Subcutaneous abdominal adipose tissue (tissue), 5 donors: Measurements from ENCODE around the gene PDIA5.

Experiments
- H3K27ac ChIP-seq: one replicate; pipeline ENCODE4 v1.7.0; 2013; ENCODE audit warnings: low read depth, mild to moderate bottlenecking, inconsistent platforms, low read length, moderate library complexity
- H3K27me3 ChIP-seq, 5 donors: one replicate each; pipeline ENCODE4 v1.7.0; 2013; ENCODE audit warnings: low read length in 5 of 5, inconsistent platforms in 1 of 5; ENCODE audit not compliant: control insufficient read depth in 5 of 5, insufficient read depth in 4 of 5
- H3K36me3 ChIP-seq, 5 donors: one replicate each; pipeline ENCODE4 v1.7.0; 2013; ENCODE audit warnings: low read length in 5 of 5; ENCODE audit not compliant: control insufficient read depth in 5 of 5, insufficient read depth in 5 of 5
- H3K4me1 ChIP-seq, 5 donors: one replicate each; pipeline ENCODE4 v1.7.0; 2013; ENCODE audit warnings: low read length in 5 of 5, mild to moderate bottlenecking in 3 of 5, moderate library complexity in 1 of 5; ENCODE audit not compliant: control insufficient read depth in 5 of 5, insufficient read depth in 5 of 5
- H3K4me3 ChIP-seq, 5 donors: one replicate each; pipeline ENCODE4 v1.7.0; 2013; ENCODE audit warnings: low read length in 5 of 5, low read depth in 1 of 5
- H3K9ac ChIP-seq, 5 donors: one replicate each; pipeline ENCODE4 v1.7.0; 2013; ENCODE audit warnings: low read length in 5 of 5, mild to moderate bottlenecking in 4 of 5, moderate library complexity in 3 of 5
- H3K9me3 ChIP-seq, 5 donors: one replicate each; pipeline ENCODE4 v1.7.0; 2013; ENCODE audit warnings: low read length in 5 of 5; ENCODE audit not compliant: control insufficient read depth in 5 of 5
- donor health status: healthy.
- donor health status: healthy.
- donor health status: healthy.
- donor health status: healthy.
- donor health status: healthy.

Gene PDIA5

GRCh38 chr3:123026565-123027291, 40.1 kb upstream of the PDIA5 start:
- Histone ChIP-seq H3K4me3 (peak overlapping the region in 4 of 5 donors; percentile 54 to 68 (median 64)), H3K9me3 (no peaks in the 10 kb centered on the region), H3K9ac (peak overlapping the region in 1 of 5 donors; percentile 37), H3K4me1 (peaks cover 0 to 27% (median 25%) of the 10 kb centered on the region in 5 donors), H3K27me3 (peaks cover 12 to 53% (median 30%) of the 10 kb centered on the region in 5 donors), H3K36me3 (no peaks in the 10 kb centered on the region), H3K27ac (no peak overlapping the region)

GRCh38 chr3:123027292-123028232, 39.3 kb upstream of the PDIA5 start, which contains the start of gene SEMA5B:
TSS of gene SEMA5B (minus strand) at chr3:123027763. CDS start at chr3:122961263, 66,500 bp downstream.
- Histone ChIP-seq H3K27me3 (peaks cover 12 to 58% (median 30%) of the 10 kb centered on the region in 5 donors), H3K36me3 (no peaks in the 10 kb centered on the region), H3K9me3 (no peaks in the 10 kb centered on the region), H3K4me3 (peak within 1 kb of the TSS; percentile 54 to 77 (median 65)), H3K27ac (no peak within 1 kb of the TSS), H3K4me1 (peaks cover 0 to 27% (median 25%) of the 10 kb centered on the region in 5 donors), H3K9ac (peak within 1 kb of the TSS in 4 of 5 donors; percentile 24 to 71 (median 60))

- H3K9me3 ChIP-seq: no peaks in the 10 kb centered on the region
- H3K4me3 ChIP-seq: peak overlapping the region; percentile 54 to 77 (median 65)
- no peaks in the 10 kb centered on the region for H3K36me3 ChIP-seq
- H3K27me3 ChIP-seq: peaks cover 12 to 58% (median 30%) of the 10 kb centered on the region in 5 donors
- peaks cover 0 to 27% (median 25%) of the 10 kb centered on the region in 5 donors for H3K4me1 ChIP-seq
- H3K9ac ChIP-seq: peak overlapping the region in 4 of 5 donors; percentile 24 to 71 (median 60)
- no peak overlapping the region for H3K27ac ChIP-seq
These were observed 38.5 kb upstream of the PDIA5 start for GRCh38 chr3:123028233-123028828.

GRCh38 chr3:123031051-123031450, 35.8 kb upstream of the PDIA5 start:
- peaks cover 9 to 54% (median 24%) of the 10 kb centered on the region in 5 donors for H3K27me3 ChIP-seq
- H3K27ac ChIP-seq: no peak overlapping the region
- H3K36me3 ChIP-seq: no peaks in the 10 kb centered on the region
- no peak overlapping the region for H3K4me3 ChIP-seq
- no peaks in the 10 kb centered on the region for H3K9me3 ChIP-seq
- no peak overlapping the region for H3K9ac ChIP-seq
- H3K4me1 ChIP-seq: peaks cover 0 to 24% (median 22%) of the 10 kb centered on the region in 5 donors

- Histone ChIP-seq H3K9me3 (no peaks in the 10 kb centered on the region), H3K27me3 (peaks cover 5 to 46% (median 17%) of the 10 kb centered on the region in 5 donors), H3K4me1 (peaks cover 0 to 16% (median 15%) of the 10 kb centered on the region in 5 donors), H3K27ac (no peak overlapping the region), H3K9ac (no peak overlapping the region), H3K4me3 (no peak overlapping the region), H3K36me3 (no peaks in the 10 kb centered on the region)
These were observed 34.8 kb upstream of the PDIA5 start for GRCh38 chr3:123032057-123032456.

GRCh38 chr3:123034120-123034519, 32.7 kb upstream of the PDIA5 start:
- Histone ChIP-seq H3K4me1 (peaks cover 0 to 3% (median 0%) of the 10 kb centered on the region in 5 donors), H3K9me3 (no peaks in the 10 kb centered on the region), H3K4me3 (no peak overlapping the region), H3K27me3 (peaks cover 3 to 31% (median 8%) of the 10 kb centered on the region in 5 donors), H3K9ac (no peak overlapping the region), H3K27ac (no peak overlapping the region), H3K36me3 (no peaks in the 10 kb centered on the region)

GRCh38 chr3:123034996-123035395, 31.8 kb upstream of the PDIA5 start:
- no peaks in the 10 kb centered on the region for H3K36me3 ChIP-seq
- peaks cover 3 to 24% (median 5%) of the 10 kb centered on the region in 5 donors for H3K27me3 ChIP-seq
- H3K9ac ChIP-seq: no peak overlapping the region
- no peaks in the 10 kb centered on the region for H3K9me3 ChIP-seq
- H3K4me1 ChIP-seq: peaks cover 0 to 3% (median 0%) of the 10 kb centered on the region in 5 donors
- no peak overlapping the region for H3K4me3 ChIP-seq
- H3K27ac ChIP-seq: no peak overlapping the region

- Histone ChIP-seq H3K36me3 (no peaks in the 10 kb centered on the region), H3K27me3 (peaks cover 0 to 9% (median 3%) of the 10 kb centered on the region in 5 donors), H3K4me1 (peaks cover 0 to 3% (median 0%) of the 10 kb centered on the region in 5 donors), H3K4me3 (no peak overlapping the region), H3K27ac (no peak overlapping the region), H3K9ac (no peak overlapping the region), H3K9me3 (no peaks in the 10 kb centered on the region)
These were observed 30.3 kb upstream of the PDIA5 start for GRCh38 chr3:123036352-123037014.

GRCh38 chr3:123037015-123037375, 29.8 kb upstream of the PDIA5 start:
- Histone ChIP-seq H3K9me3 (no peaks in the 10 kb centered on the region), H3K27me3 (peaks cover 0 to 7% (median 3%) of the 10 kb centered on the region in 5 donors), H3K4me3 (no peak overlapping the region), H3K36me3 (no peaks in the 10 kb centered on the region), H3K27ac (no peak overlapping the region), H3K4me1 (peaks cover 0 to 3% (median 0%) of the 10 kb centered on the region in 5 donors), H3K9ac (no peak overlapping the region)
